ENCODE results near the gene SRRM1.
"Not testable (repeated sequence)": the region's sequence is repeated elsewhere in the genome, so short reads cannot be mapped to it uniquely, and the experiment has no call there.

SRRM1 gene

DNA sequence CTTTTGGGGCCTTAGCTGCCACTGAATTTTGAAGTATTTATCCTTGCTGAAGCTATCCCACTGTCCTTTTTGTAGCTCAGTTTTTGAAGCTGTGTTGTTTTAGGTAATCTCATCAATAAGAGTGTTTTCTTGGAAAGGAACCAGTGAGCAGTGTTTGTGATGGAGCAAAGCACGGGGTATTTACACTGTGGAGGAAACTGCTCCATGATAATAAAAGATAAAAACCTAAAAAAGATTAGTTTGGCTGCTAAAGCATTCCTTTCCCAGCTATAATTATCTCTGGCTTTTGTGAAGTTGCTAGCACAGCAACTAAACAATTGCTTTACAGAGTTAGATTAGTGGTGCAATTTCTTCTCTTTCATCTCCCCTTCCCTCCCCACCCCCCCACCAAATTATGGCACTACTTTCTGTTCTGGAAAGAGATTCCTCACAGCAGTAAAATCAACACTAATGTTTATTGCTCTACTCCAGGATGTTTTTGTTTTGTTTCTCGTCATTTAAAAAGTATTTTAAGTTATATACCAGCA lies 21.5 kb downstream of the SRRM1 start:
- H3K36me3 ChIP-seq (ENCODE audit: control insufficient read depth in 2 of 2, insufficient read depth in 2 of 2, low read length in 2 of 2): peaks cover 74 to 82% of the 10 kb centered on the region in 2 donors
- H3K9ac ChIP-seq (ENCODE audit: low read depth in 1 of 2, low read length in 2 of 2): no peak overlapping the region
- H3K4me1 ChIP-seq (ENCODE audit: control insufficient read depth in 2 of 2, insufficient read depth in 2 of 2, low read length in 2 of 2): no peaks in the 10 kb centered on the region
- no peaks in the 10 kb centered on the region for H3K9me3 ChIP-seq (ENCODE audit: control insufficient read depth in 2 of 2, low read length in 2 of 2)
- no peak overlapping the region for H3K27ac ChIP-seq (ENCODE audit: low read depth in 2 of 2, low read length in 2 of 2)
- no peaks in the 10 kb centered on the region for H3K27me3 ChIP-seq (ENCODE audit: control insufficient read depth in 2 of 2, insufficient read depth in 2 of 2, low read length in 2 of 2)
- no peak overlapping the region for H3K4me3 ChIP-seq (ENCODE audit: low read length in 2 of 2)

DNA sequence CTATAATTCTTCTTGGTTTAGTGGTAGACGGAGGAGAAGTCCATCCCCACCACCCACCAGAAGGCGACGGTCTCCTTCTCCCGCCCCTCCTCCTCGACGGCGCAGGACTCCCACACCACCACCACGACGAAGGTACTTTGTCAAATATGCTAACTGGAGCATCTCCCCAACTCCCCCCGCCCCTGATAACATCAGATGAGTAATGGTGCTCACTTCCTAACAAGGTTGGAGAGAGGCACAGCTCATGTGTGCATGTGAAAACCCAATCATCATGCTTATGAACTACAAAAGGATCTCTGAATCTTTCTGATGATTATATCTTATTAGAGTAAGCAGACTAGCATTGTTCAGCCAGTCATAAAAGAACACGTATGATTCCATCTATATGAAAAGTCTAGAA lies 23.7 kb downstream of the SRRM1 start:
- H3K9me3 ChIP-seq (ENCODE audit: control insufficient read depth in 2 of 2, low read length in 2 of 2): no peaks in the 10 kb centered on the region
- no peak overlapping the region for H3K27ac ChIP-seq (ENCODE audit: low read depth in 2 of 2, low read length in 2 of 2)
- no peaks in the 10 kb centered on the region for H3K27me3 ChIP-seq (ENCODE audit: control insufficient read depth in 2 of 2, insufficient read depth in 2 of 2, low read length in 2 of 2)
- H3K4me1 ChIP-seq (ENCODE audit: control insufficient read depth in 2 of 2, insufficient read depth in 2 of 2, low read length in 2 of 2): no peaks in the 10 kb centered on the region
- H3K36me3 ChIP-seq (ENCODE audit: control insufficient read depth in 2 of 2, insufficient read depth in 2 of 2, low read length in 2 of 2): peaks cover 83 to 89% of the 10 kb centered on the region in 2 donors
- no peak overlapping the region for H3K9ac ChIP-seq (ENCODE audit: low read depth in 1 of 2, low read length in 2 of 2)
- no peak overlapping the region for H3K4me3 ChIP-seq (ENCODE audit: low read length in 2 of 2)

GRCh38 chr1:24671372-24671771 lies 28.3 kb downstream of the SRRM1 start:
- not testable (repeated sequence) for H3K27ac ChIP-seq (ENCODE audit: low read depth in 2 of 2, low read length in 2 of 2); H3K4me1 ChIP-seq (ENCODE audit: control insufficient read depth in 2 of 2, insufficient read depth in 2 of 2, low read length in 2 of 2); H3K4me3 ChIP-seq (ENCODE audit: low read length in 2 of 2); H3K9me3 ChIP-seq (ENCODE audit: control insufficient read depth in 2 of 2, low read length in 2 of 2); H3K9ac ChIP-seq (ENCODE audit: low read depth in 1 of 2, low read length in 2 of 2); H3K27me3 ChIP-seq (ENCODE audit: control insufficient read depth in 2 of 2, insufficient read depth in 2 of 2, low read length in 2 of 2)
- H3K36me3 ChIP-seq (ENCODE audit: control insufficient read depth in 2 of 2, insufficient read depth in 2 of 2, low read length in 2 of 2): peaks cover 65 to 71% of the 10 kb centered on the region in 2 donors

GRCh38 chr1:24672686-24673085 lies 29.6 kb downstream of the SRRM1 start:
- H3K9ac ChIP-seq (ENCODE audit: low read depth in 1 of 2, low read length in 2 of 2); H3K27ac ChIP-seq (ENCODE audit: low read depth in 2 of 2, low read length in 2 of 2); H3K4me3 ChIP-seq (ENCODE audit: low read length in 2 of 2); H3K27me3 ChIP-seq (ENCODE audit: control insufficient read depth in 2 of 2, insufficient read depth in 2 of 2, low read length in 2 of 2); H3K9me3 ChIP-seq (ENCODE audit: control insufficient read depth in 2 of 2, low read length in 2 of 2); H3K4me1 ChIP-seq (ENCODE audit: control insufficient read depth in 2 of 2, insufficient read depth in 2 of 2, low read length in 2 of 2): not testable (repeated sequence)
- peaks cover 52 to 58% of the 10 kb centered on the region in 2 donors for H3K36me3 ChIP-seq (ENCODE audit: control insufficient read depth in 2 of 2, insufficient read depth in 2 of 2, low read length in 2 of 2)

DNA sequence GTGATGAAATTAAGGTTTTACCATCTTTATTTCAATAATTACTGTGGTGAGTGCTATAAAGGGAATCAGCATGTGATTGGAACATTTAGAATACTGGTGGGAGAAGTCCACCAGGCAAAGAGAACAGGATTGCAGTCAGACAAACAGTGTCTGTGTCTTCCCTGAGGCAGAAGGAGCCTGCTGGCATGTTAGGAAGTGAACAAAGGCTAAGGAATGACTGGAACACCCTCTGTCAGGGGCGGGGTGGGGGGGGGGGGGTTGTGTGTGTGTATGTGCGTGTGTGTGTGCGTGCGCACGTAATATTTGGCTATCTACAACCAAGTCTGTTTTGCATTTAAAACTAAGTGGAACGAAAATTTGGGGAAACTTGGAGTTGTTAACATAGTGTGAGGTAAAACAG lies 30.2 kb downstream of the SRRM1 start:
- Histone ChIP-seq H3K27me3 (ENCODE audit: control insufficient read depth in 2 of 2, insufficient read depth in 2 of 2, low read length in 2 of 2) (no peaks in the 10 kb centered on the region), H3K9ac (ENCODE audit: low read depth in 1 of 2, low read length in 2 of 2) (no peak overlapping the region), H3K9me3 (ENCODE audit: control insufficient read depth in 2 of 2, low read length in 2 of 2) (no peaks in the 10 kb centered on the region), H3K36me3 (ENCODE audit: control insufficient read depth in 2 of 2, insufficient read depth in 2 of 2, low read length in 2 of 2) (peaks cover 47 to 53% of the 10 kb centered on the region in 2 donors), H3K4me1 (ENCODE audit: control insufficient read depth in 2 of 2, insufficient read depth in 2 of 2, low read length in 2 of 2) (no peaks in the 10 kb centered on the region), H3K4me3 (ENCODE audit: low read length in 2 of 2) (no peak overlapping the region), H3K27ac (ENCODE audit: low read depth in 2 of 2, low read length in 2 of 2) (no peak overlapping the region)

- not testable (repeated sequence) for H3K9me3 ChIP-seq (ENCODE audit: control insufficient read depth in 2 of 2, low read length in 2 of 2); H3K9ac ChIP-seq (ENCODE audit: low read depth in 1 of 2, low read length in 2 of 2); H3K4me3 ChIP-seq (ENCODE audit: low read length in 2 of 2); H3K27ac ChIP-seq (ENCODE audit: low read depth in 2 of 2, low read length in 2 of 2); H3K4me1 ChIP-seq (ENCODE audit: control insufficient read depth in 2 of 2, insufficient read depth in 2 of 2, low read length in 2 of 2); H3K27me3 ChIP-seq (ENCODE audit: control insufficient read depth in 2 of 2, insufficient read depth in 2 of 2, low read length in 2 of 2)
- peaks cover 11 to 14% of the 10 kb centered on the region in 2 donors for H3K36me3 ChIP-seq (ENCODE audit: control insufficient read depth in 2 of 2, insufficient read depth in 2 of 2, low read length in 2 of 2)
These were observed 35.3 kb downstream of the SRRM1 start for GRCh38 chr1:24678421-24678820.

DNA sequence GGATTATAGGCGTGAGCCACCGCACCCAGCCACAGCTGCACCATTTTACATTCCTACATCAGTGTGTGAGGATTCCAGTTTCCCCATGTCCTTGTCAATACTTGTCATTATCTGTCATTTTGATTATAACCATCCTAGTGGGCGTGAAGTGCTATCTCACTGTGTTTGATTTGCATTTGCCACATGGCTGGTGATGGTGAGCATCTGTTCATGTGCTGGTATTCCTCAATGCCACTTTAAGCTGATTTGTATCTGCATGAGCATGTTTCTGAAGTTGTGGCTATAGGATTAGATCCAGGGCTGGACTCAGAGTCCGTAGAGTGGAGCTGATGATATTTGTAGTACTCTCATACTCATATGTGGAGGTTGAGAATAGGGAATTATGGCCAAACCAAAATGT lies 36.6 kb downstream of the SRRM1 start:
- H3K27me3 ChIP-seq (ENCODE audit: control insufficient read depth in 2 of 2, insufficient read depth in 2 of 2, low read length in 2 of 2): no peaks in the 10 kb centered on the region
- no peaks in the 10 kb centered on the region for H3K9me3 ChIP-seq (ENCODE audit: control insufficient read depth in 2 of 2, low read length in 2 of 2)

GRCh38 chr1:24683713-24684162 lies 40.6 kb downstream of the SRRM1 start:
- no peaks in the 10 kb centered on the region for H3K4me1 ChIP-seq (ENCODE audit: control insufficient read depth in 2 of 2, insufficient read depth in 2 of 2, low read length in 2 of 2)
- no peaks in the 10 kb centered on the region for H3K27me3 ChIP-seq (ENCODE audit: control insufficient read depth in 2 of 2, insufficient read depth in 2 of 2, low read length in 2 of 2)
- no peak overlapping the region for H3K9ac ChIP-seq (ENCODE audit: low read depth in 1 of 2, low read length in 2 of 2)
- no peak overlapping the region for H3K27ac ChIP-seq (ENCODE audit: low read depth in 2 of 2, low read length in 2 of 2)
- H3K9me3 ChIP-seq (ENCODE audit: control insufficient read depth in 2 of 2, low read length in 2 of 2): no peaks in the 10 kb centered on the region
- no peaks in the 10 kb centered on the region for H3K36me3 ChIP-seq (ENCODE audit: control insufficient read depth in 2 of 2, insufficient read depth in 2 of 2, low read length in 2 of 2)
- H3K4me3 ChIP-seq (ENCODE audit: low read length in 2 of 2): no peak overlapping the region

More for the DNA sequence above, 36.6 kb downstream of the SRRM1 start:
- Histone ChIP-seq H3K36me3 (ENCODE audit: control insufficient read depth in 2 of 2, insufficient read depth in 2 of 2, low read length in 2 of 2) (peaks cover 0 to 2% of the 10 kb centered on the region in 2 donors), H3K9ac (ENCODE audit: low read depth in 1 of 2, low read length in 2 of 2) (no peak overlapping the region), H3K27ac (ENCODE audit: low read depth in 2 of 2, low read length in 2 of 2) (no peak overlapping the region), H3K4me1 (ENCODE audit: control insufficient read depth in 2 of 2, insufficient read depth in 2 of 2, low read length in 2 of 2) (no peaks in the 10 kb centered on the region), H3K4me3 (ENCODE audit: low read length in 2 of 2) (no peak overlapping the region)

DNA sequence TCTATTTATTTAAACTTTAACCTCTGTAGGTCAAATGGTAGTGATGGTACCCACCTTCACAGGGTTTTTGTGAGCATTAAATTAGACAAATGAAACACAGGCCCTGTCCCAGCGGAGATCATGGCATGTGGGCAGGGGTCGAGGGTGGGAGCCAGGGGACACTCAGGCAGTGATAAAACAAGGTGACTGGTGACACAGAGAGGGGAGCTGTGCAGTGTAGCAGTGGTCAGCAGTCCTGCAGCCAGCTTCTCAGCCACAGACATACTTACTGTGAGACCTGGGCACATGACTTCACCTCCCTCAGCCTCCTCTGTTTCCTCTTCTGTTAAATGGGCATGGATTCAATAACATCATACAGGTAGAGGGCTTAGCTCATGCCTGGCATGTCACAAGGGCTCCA lies 44.9 kb downstream of the SRRM1 start:
- no peaks in the 10 kb centered on the region for H3K9me3 ChIP-seq (ENCODE audit: control insufficient read depth in 2 of 2, low read length in 2 of 2)
- no peaks in the 10 kb centered on the region for H3K36me3 ChIP-seq (ENCODE audit: control insufficient read depth in 2 of 2, insufficient read depth in 2 of 2, low read length in 2 of 2)
- H3K4me3 ChIP-seq (ENCODE audit: low read length in 2 of 2): no peak overlapping the region
- no peaks in the 10 kb centered on the region for H3K4me1 ChIP-seq (ENCODE audit: control insufficient read depth in 2 of 2, insufficient read depth in 2 of 2, low read length in 2 of 2)
- no peak overlapping the region for H3K27ac ChIP-seq (ENCODE audit: low read depth in 2 of 2, low read length in 2 of 2)
- no peaks in the 10 kb centered on the region for H3K27me3 ChIP-seq (ENCODE audit: control insufficient read depth in 2 of 2, insufficient read depth in 2 of 2, low read length in 2 of 2)
- no peak overlapping the region for H3K9ac ChIP-seq (ENCODE audit: low read depth in 1 of 2, low read length in 2 of 2)

DNA sequence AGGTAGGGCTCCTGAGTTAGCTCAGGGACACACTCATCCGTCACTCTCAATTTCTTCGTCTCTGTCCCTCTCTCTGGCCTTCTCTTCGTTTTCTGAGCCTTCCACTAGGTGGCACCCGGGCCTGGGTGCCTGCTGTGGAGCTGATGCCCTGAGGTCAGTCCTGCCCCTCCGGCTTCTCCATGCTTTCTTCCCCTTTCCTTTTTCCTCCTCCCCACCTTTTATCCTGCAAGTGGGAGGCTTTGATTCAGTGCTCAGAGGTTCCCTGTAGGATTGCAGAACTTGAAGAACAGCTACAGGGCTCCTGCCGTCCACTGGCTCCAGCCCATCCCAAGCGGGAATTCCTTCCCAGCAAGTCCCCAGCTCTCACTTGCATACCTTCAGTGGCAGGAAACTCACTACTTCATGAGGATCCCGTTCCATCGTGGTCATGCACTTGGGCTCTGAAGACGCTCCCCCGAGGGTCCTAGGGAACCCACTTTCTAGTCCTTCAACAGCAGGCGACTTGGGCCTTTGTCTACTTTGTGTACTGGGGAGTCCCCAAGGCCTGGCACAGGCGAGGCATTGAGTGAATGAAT lies 45.6 kb downstream of the SRRM1 start:
- Histone ChIP-seq H3K27me3 (ENCODE audit: control insufficient read depth in 2 of 2, insufficient read depth in 2 of 2, low read length in 2 of 2) (no peaks in the 10 kb centered on the region), H3K9ac (ENCODE audit: low read depth in 1 of 2, low read length in 2 of 2) (no peak overlapping the region), H3K36me3 (ENCODE audit: control insufficient read depth in 2 of 2, insufficient read depth in 2 of 2, low read length in 2 of 2) (no peaks in the 10 kb centered on the region), H3K4me3 (ENCODE audit: low read length in 2 of 2) (no peak overlapping the region), H3K9me3 (ENCODE audit: control insufficient read depth in 2 of 2, low read length in 2 of 2) (no peaks in the 10 kb centered on the region), H3K4me1 (ENCODE audit: control insufficient read depth in 2 of 2, insufficient read depth in 2 of 2, low read length in 2 of 2) (peaks cover 0 to under 1% of the 10 kb centered on the region in 2 donors), H3K27ac (ENCODE audit: low read depth in 2 of 2, low read length in 2 of 2) (no peak overlapping the region)
